Stimulated activated CD8-positive, alpha-beta memory T cell treated with anti-CD3 and anti-CD28 coated beads, Interleukin-15, amount 100 ng/mL, for 4 hours (primary cell): ENCODE results near the gene NPS.

ENCODE experiments used
- DNase-seq, 2 donors: peaks; one replicate each; pipeline ENCODE4 v3.0.0-alpha.2; 2020; ENCODE audit warnings: low read depth in 2 of 2

Gene NPS

DNA sequence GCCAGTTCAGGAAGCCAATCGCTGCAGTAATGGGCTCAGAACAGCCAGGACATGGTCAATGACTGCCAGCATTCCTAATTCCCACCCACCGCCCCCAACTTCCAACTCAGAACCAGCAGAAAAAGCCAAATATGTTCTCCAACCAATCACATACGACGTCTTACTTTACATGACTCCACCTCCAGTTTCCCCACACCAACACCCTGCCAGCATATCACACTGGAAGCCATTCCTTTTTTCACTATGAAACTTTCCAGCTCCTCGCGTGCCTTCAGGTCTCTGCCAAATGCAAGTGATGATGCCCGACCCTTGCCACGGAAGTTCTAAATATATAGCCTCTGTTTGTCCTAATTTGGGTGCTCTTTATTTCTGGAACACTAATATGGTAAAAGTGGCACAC is 12.5 kb downstream of the NPS start:
- no peak for DNase-seq

DNA sequence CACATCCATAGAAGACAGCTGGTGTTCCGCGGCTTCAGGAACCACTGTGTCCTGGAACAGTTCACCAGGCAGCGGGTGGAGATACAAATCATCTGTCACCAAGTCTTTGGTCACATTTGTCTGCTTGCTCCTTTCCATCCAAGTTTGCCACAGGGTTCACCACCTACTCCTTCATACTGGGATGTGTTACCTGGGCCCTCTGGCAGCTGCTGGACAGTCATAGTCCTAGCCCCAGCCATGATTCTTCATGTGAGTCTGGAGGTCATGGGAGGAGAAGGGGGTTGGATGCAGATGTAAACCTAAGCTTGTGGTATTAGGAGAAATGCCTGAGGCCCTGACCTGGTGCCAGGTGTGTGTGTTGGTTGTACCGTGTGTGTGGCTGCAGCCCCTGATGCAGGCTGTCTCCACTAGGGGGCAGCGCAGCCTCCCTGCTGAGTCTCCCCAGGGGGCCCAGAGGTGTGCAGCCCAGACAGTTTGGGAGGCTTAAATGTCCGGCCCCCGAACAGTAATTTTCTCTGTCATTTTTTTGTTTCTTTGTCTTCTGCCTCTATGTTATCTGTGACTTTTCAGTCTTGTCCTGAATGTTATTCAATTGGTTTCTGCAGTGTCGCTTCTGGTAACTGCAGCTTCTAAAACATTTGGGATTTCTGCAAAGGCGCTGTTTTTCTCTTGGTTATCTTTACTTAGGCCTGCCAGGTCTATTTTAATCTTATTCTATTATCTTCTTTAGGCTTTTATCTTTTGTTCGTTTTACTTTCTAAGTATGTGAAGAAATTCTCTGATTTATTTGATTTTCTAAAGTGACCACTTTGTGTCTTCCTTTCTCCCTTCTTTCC is 14.8 kb downstream of the NPS start:
- DNase-seq: no peak

DNA sequence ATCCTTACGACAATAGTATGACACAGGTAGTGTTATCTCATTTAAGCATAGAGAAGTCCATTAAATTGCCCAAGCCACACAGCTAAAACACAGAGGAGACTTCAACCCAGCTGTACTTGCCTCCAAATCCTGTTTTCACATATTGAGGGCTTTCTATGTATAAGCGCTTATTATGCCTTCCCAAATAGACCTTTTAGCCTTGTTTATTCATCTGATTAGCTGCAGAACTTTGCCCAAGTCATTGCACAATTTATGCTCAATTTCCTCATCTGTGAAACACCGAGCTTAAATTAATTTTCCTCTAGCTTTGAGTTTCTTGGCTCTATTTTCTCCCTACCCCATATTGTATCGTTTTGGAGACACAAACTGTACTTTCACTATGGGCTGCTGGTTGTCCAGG is 15.5 kb downstream of the NPS start:
- no peak for DNase-seq

DNA sequence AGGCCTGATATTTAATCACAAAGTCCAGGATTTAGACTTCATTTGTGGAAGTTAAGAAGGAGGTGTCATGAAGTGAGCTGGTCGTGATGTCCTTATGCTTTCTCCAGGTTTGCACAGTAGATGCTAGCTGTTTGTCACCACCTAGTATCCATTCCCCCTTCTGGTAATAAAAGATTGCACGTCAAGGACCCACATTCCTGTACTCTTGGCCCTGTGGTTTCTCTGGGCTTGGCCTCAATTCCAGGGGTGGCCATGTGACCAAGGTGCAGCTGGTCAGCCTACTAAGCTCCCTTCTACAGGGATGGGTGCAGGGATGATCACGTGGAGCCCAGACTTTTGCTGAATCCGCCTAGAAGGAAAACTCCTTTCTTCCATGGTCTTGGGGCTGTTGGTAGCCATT is 16.5 kb downstream of the NPS start:
- no peak for DNase-seq

- no peak for DNase-seq
Measured at GRCh38 chr10:127569210-127569609, 20.1 kb downstream of the NPS start.

DNA sequence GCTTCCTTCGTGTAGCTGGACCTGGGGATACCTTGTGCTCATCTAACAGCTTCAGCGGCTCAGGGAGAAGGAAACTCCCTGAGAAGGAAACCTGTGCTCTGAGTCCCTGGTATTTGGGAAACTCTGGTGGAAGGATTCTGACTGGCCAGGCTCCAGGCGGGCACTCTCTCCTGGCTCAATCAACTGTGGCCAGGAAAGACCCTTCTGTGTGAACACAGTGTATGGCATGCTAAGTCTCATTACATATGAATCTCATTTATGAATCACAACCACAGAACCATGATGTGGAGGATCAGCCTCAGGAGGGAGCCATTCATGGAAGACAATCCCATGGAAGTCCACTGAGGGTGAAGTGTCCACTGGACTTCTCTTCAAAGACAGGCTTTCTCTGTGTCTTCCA is 20.9 kb downstream of the NPS start:
- no peak for DNase-seq

GRCh38 chr10:127571386-127571785 is 22.3 kb downstream of the NPS start:
- DNase-seq: no peak

DNA sequence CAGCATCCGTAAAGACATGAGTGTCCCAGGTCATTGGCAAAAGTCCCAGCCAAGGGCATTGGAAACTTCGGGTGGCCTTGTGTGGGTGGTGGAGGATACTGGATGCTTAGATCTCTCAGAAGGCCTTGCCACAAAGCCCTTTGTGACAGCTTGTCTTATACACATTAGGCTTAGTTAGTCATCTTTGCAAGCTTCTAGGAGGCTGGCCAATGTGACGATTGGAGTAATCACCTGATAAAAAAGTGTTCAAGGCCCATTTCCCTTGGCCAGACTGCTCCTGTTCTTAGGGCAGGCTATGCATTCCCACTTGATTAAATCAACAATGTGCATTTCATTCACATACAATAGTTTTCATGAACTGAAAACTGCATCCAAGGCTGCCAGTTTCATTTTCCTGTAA is 26.9 kb downstream of the NPS start:
- DNase-seq: no peak

DNA sequence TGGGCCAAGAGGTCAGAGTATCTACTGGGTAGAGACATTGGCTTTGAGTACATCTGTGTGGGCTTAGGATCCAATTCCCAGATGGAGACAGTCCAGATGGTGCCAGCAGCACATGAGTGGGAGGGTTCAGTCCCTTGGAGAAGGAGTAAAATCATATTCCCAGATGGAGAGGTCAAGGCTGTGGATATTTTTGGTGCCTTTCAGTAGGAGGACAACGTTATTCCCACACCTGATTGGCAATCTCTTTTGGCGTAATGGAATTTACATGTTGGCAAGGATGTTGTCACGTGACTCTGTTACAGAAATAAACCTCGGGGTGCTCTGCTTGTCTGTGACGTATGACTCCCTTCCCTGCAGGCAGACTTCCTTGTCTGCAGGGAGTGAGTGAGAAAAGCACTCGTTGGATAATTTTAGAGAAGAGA is 27.6 kb downstream of the NPS start:
- DNase-seq: no peak

- DNase-seq: no peak
Measured at GRCh38 chr10:127577376-127578258, 28.5 kb downstream of the NPS start.

GRCh38 chr10:127578259-127578960 is 29.3 kb downstream of the NPS start:
- no peak for DNase-seq

- DNase-seq: no peak
Measured at GRCh38 chr10:127578961-127579305, 29.8 kb downstream of the NPS start.

- DNase-seq: no peak
Measured at GRCh38 chr10:127579640-127580039, 30.5 kb downstream of the NPS start.

- no peak for DNase-seq
Measured at GRCh38 chr10:127580822-127581221, 31.7 kb downstream of the NPS start.

DNA sequence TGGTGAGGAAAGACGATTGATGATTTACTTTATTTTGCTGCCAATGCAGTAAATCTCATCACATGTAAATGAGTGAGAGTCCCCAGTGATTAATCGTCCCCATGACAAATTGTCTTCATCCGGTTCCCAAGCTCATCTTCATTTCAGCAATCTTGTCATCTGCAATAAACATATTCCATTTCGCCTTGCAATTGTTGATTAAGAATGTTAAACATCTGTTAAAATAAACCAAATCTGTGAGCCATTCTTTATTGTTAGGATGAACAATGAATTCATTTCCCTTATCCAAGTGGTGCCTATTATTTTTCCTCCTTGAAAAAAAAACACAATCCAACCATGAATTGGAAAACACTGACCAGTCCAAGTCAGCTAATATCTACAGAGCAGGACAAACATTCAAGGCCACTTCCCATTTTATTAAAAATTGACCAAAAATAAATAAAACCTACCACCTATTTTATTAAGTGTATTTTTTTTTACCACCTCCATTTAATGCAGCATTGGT is 36.5 kb downstream of the NPS start:
- DNase-seq: no peak

DNA sequence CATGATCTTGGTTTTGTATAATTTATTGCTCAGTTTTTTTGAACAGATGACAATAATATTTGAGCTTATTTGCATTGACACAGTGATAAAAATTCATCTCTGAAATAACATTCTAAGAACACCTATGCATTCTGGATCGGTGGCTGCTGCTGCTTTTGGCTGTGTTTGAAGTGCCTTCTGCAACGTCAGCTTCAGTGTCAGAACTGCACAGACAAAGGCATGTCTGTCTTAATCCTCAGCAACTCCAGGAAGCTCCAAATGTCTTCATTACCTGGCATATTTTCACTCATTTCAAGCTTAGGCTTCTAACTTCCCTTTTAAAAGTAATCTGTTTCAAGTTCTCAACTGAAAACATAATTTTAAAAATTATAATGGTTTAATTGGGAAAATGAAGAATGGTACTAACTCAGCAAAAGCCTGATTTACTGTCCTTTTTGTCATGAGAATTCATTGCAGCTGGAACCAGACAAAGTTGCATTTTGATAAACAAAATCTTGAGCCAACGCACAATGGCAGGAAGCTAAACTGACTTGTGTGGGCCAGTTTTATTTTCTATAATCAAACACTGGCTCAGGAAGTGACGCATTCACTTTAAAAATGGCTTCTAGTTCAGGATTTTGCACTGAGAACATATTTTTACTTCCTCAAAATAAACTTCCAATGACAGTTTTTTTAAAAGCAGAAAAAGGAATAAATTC is 38.7 kb downstream of the NPS start:
- DNase-seq: no peak

DNA sequence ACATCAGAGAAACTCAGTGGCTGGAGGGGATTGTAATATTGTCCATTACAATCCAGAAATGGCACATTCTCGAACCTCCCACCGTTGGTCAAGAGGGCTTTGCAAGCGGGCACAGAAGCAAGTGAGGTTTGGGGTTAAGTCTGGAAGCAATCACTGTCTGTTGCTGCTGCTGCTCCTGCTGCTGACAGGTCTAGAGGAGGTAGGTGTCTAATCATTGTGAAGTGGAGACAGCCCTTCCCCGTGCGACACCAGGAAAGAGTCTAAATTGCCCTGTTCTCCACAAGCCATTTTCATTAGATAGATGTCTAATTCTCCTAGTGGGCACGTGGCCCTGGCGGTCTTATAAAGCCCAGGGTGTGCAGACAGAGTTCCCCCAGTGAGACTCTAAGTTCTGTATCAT is 43.5 kb downstream of the NPS start:
- no peak for DNase-seq

GRCh38 chr10:127600479-127600878 is 51.4 kb downstream of the NPS start:
- DNase-seq: no peak
